Calu3 (cell line): ENCODE data around the gene RPTOR. TPM values are rescaled to one million over a fixed set of nuclear protein-coding genes. Genes with fewer than 3 reads are reported as not detected.

Experiments used
- BruUV-seq: library from RNA; stranded (reverse); fragments of 400-500 nt; replicated peaks from 2 replicates; lab custom pipeline; 2021; lab: Mats Ljungman, UMichigan
- CTCF ChIA-PET: fragments of 300-600 bp; sonication (Branson Sonifier 250); formaldehyde crosslinking; loops from one replicate; lab custom pipeline; 2022; ENCODE audit warnings: antibody characterized with exemption; lab: Charles Lee
- DNase-seq: peaks from one replicate; pipeline ENCODE4 v3.0.0; 2022
- H3K27ac Mint-ChIP-seq: one replicate; pipeline ENCODE4 v1.8.0; 2022; ENCODE audit warnings: mixed read lengths; ENCODE audit not compliant: unreplicated experiment
- H3K27me3 Mint-ChIP-seq: one replicate; pipeline ENCODE4 v1.8.0; 2022; ENCODE audit warnings: mixed read lengths; ENCODE audit not compliant: unreplicated experiment
- H3K36me3 Mint-ChIP-seq: one replicate; pipeline ENCODE4 v1.8.0; 2022; ENCODE audit warnings: mild to moderate bottlenecking, moderate library complexity, mixed read lengths; ENCODE audit not compliant: insufficient read depth, unreplicated experiment
- H3K4me1 Mint-ChIP-seq: one replicate; pipeline ENCODE4 v1.8.0; 2022; ENCODE audit warnings: mild to moderate bottlenecking, low read depth, mixed read lengths; ENCODE audit not compliant: unreplicated experiment
- H3K4me3 Mint-ChIP-seq: one replicate; pipeline ENCODE4 v1.8.0; 2022; ENCODE audit warnings: mild to moderate bottlenecking, low read depth, moderate library complexity, mixed read lengths; ENCODE audit not compliant: unreplicated experiment
- H3K9me3 Mint-ChIP-seq: one replicate; pipeline ENCODE4 v1.8.0; 2022; ENCODE audit warnings: low read depth, mixed read lengths; ENCODE audit not compliant: unreplicated experiment
- CTCF ChIP-seq: fragments of 200-600 bp; IDR thresholded peaks from one replicate; pipeline ENCODE4 v1.8.0; 2022; ENCODE audit warnings: antibody characterized with exemption; ENCODE audit not compliant: unreplicated experiment
- intact Hi-C: fragments of 100-400 bp; cut with micrococcal nuclease; formaldehyde crosslinking; loops from one replicate; pipeline ENCODE4 v1.10.0; 2022; ENCODE audit not compliant: unreplicated experiment
- total RNA-seq: library from RNA; stranded (reverse); gene quantifications from 2 replicates; pipeline ENCODE4 v1.2.3, GENCODE V29; 2022

The RPTOR gene
- total RNA-seq, 1 experiment from 2014 or later = 41.8 TPM

GRCh38 chr17:80992948-80993624 is 448.4 kb downstream of the RPTOR start:
- CTCF ChIA-PET = interaction anchor here (0.5 to 1.0 kb wide), 4 partner anchors 29 to 230 kb away, joined by 3 to 5 read pairs (median 4); partner anchors contain the start of gene CEP131
- Mint-ChIP-seq H3K4me3 (peak overlapping the region; percentile 62), H3K27ac (no peak overlapping the region), H3K4me1 (no peaks in the 10 kb centered on the region), H3K27me3 (peaks cover 2% of the 10 kb centered on the region), H3K9me3 (no peaks in the 10 kb centered on the region), H3K36me3 (peaks cover 34% of the 10 kb centered on the region)
- BruUV-seq = no TSS peak
- intact Hi-C loops = no loop called here
- DNase-seq = no peak
- TF ChIP-seq CTCF = no peak

- CTCF ChIA-PET = no interaction called here
- Mint-ChIP-seq H3K9me3 (no peaks in the 10 kb centered on the region), H3K4me1 (no peaks in the 10 kb centered on the region), H3K27me3 (no peaks in the 10 kb centered on the region), H3K36me3 (peaks cover 42% of the 10 kb centered on the region), H3K27ac (no peak overlapping the region), H3K4me3 (no peak overlapping the region)
- DNase-seq = no peak
- BruUV-seq = no TSS peak
- intact Hi-C loops = no loop called here
- TF ChIP-seq CTCF = no peak
These were observed 450.5 kb downstream of the RPTOR start for GRCh38 chr17:80995131-80995530.

- H3K4me3 Mint-ChIP-seq = no peak overlapping the region
- peaks cover 41% of the 10 kb centered on the region for H3K36me3 Mint-ChIP-seq
- no peak for DNase-seq
- no peak overlapping the region for H3K27ac Mint-ChIP-seq
- no peaks in the 10 kb centered on the region for H3K9me3 Mint-ChIP-seq
- H3K4me1 Mint-ChIP-seq = peaks cover 8% of the 10 kb centered on the region
- peaks cover 10% of the 10 kb centered on the region for H3K27me3 Mint-ChIP-seq
- CTCF ChIA-PET = interaction anchor here (0.6 kb wide), 1 partner anchor 9 kb away, joined by 5 read pairs; no protein-coding TSS in a partner anchor
- no TSS peak for BruUV-seq
- intact Hi-C loops = no loop called here
- no peak for TF ChIP-seq CTCF
These were observed 452.0 kb downstream of the RPTOR start for GRCh38 chr17:80996422-80997305.

GRCh38 chr17:80997424-80998117 is 452.9 kb downstream of the RPTOR start:
- Mint-ChIP-seq H3K27ac (no peak overlapping the region), H3K27me3 (peaks cover 19% of the 10 kb centered on the region), H3K4me3 (no peak overlapping the region), H3K36me3 (peaks cover 43% of the 10 kb centered on the region), H3K4me1 (peaks cover 15% of the 10 kb centered on the region), H3K9me3 (no peaks in the 10 kb centered on the region)
- intact Hi-C loops = no loop called here
- CTCF ChIA-PET = interaction anchor here (0.6 kb wide), 1 partner anchor 8 kb away, joined by 5 read pairs; no protein-coding TSS in a partner anchor
- no peak for DNase-seq
- TF ChIP-seq CTCF = no peak
- BruUV-seq = no TSS peak
